Hematopoietic multipotent progenitor cell treated with erythropoietin and hydrocortisone succinate and interleukin-3 and kit ligand, for 17 days (in vitro differentiated cells): Measurements from ENCODE around the gene RXRA.

Experiments
- DNase-seq: peaks from one replicate; pipeline ENCODE4 v3.0.0-alpha.2; 2015; ENCODE audit warnings: low spot score

RXRA gene

DNA sequence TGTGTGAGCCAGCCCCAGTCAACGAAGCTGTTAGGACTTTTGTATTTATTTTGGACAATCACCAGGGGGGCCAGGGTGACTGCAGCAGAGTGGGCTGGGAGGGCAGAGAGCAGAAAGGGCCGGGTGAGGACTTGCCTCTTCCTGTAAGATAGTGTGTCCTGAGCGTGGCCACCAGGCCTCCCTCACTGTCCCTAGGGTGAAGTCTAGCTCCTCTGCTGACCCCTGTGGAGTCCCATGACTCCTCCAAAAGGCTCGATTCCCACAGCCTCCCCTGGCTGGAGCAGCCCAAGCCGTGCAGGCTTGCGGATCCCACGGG, 147.8 kb downstream of the RXRA start:
- no peak for DNase-seq

DNA sequence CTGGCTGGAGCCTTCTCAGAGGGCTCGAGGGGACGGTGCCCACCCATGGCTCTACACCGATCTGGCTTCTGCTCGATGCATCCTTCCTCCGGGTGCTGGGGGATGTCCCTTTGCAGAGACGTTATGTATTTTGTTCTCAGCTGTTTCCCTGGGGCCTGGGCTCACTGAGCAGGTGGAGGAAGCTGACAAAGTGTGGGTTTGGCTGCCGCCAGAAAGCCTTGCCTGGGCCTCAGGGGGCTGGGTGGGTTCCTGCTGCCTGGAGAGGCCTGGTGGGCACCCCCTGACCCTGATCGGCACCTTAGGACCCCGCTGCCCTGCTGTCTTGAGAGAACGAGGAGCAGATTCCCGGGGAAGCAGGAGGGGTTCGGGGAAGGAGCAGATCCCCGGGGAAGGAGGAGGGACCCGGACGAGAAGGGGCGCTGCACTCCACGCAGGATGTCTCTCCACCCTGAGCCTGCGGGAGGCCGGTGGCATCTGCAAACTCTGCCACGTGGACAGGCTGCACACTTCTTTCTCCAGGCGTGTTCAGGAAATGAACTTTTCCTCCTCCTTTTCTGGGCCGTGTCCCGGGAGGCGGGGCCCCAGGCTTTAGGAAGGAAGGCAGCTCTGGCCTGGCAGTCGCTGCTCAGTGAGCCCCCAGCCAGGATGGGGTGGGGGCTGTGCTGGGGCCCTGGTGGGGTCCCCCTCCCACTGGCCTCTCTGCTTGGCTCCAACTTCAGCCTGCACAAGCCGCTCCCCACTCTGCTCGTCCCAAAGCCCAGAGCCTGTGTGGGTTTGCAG, 148.9 kb downstream of the RXRA start:
- DNase-seq = no peak

DNA sequence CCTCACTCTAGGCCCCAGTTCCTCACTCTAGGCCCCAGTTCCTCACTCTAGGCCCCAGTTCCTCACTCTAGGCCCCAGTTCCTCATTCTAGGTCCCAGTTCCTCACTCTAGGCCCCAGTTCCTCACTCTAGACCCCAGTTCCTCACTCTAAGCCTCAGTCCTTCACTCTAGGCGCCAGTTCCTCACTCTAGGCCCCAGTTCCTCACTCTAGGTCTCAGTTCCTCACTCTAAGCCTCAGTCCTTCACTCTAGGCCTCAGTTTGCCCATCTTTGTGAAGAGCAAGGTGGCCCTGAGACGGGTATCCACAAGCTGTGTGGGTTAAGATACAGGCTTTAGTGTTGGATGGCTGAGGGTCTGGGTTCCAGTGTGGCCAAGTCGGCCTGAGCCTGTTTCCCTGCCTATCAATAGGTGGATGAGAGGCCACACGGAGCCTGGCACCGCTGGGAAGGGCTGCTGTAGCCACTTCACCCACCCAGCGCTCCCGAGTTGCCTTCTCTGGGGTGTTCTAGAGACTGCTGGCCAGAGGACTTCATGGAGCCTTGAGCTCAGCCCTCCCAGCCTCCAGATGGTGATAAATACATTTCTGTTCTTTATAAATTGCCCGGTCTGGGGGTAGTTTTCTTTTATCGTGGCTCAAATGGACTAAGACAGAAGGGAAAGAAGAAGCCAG, 150.2 kb downstream of the RXRA start:
- no peak for DNase-seq

DNA sequence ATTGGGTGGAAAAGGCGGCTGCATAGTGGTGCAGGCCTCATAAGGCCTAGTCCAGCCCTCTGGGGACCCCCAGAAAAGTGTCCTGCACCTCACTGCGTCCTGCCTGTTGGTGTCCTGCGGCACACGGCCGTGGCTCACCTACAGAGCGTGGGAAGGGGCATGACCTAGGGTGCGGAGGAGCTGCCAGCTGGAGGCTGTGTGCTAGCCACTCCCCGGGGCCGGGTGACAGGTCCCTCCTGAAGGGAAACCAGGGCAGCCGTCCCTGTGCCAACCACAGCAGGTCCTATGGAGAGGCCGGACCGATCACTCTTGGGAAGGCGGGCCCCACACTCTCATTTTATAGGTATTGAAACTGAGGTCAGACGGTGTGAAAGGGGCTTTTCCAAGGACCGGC, 150.7 kb downstream of the RXRA start:
- no peak for DNase-seq

GRCh38 chr9:134477342-134477925, 151.2 kb downstream of the RXRA start:
- DNase-seq = no peak

- DNase-seq = no peak
Observed at GRCh38 chr9:134477927-134478326, 151.7 kb downstream of the RXRA start.

GRCh38 chr9:134481762-134482161, 155.5 kb downstream of the RXRA start:
- no peak for DNase-seq

GRCh38 chr9:134482226-134482625, 156.0 kb downstream of the RXRA start:
- DNase-seq = no peak

GRCh38 chr9:134483361-134484184, 157.3 kb downstream of the RXRA start:
- DNase-seq = no peak

DNA sequence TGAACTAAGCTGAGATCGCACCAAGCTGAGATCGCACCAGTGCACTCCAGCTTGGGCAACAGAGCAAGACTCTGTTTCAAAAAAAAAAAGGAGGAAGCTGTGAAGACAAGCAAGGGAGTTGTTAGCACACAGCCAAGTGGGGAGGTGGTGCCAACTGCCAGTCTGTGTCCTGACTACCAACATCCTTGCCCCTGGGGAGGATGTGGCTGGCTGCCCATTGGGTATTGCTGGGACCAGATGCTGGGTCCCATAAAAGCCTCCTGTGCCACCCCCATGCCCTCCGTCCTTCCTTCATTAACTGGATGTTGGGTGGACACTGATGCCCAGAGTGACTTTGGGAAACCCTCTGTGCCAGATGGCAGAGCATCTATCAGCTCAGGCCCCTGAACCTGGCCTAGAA, 158.2 kb downstream of the RXRA start:
- DNase-seq = no peak

DNA sequence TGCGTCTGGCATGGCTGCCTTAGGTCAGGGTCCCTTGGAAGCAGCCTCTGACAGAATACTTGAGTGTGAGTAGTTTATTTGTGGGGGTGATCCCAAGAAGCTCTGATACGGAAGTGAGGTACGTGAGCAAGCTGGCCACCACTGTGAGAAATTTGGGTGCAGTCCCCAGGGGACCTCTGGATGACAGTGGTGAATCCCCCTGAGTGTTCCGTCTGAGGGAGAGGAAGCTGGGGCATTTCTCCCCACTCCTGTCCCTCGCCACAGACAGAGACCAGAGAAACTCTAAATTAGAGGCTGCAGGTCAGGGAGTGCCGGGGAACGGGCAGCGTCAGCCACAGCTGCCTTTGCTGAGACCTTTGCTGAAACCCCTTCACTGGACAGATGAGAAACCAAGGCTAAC, 159.4 kb downstream of the RXRA start:
- DNase-seq = no peak

- no peak for DNase-seq
Observed at GRCh38 chr9:134486143-134486591, 159.9 kb downstream of the RXRA start.

- no peak for DNase-seq
Observed at GRCh38 chr9:134486596-134486995, 160.3 kb downstream of the RXRA start.
